ENCODE measurements around the gene MYOZ1. TPM values are rescaled to one million over a fixed set of nuclear protein-coding genes. Genes with fewer than 3 reads are reported as not detected.

Gene MYOZ1
- total and polyA plus RNA-seq, 2 donors (not counting 1 experiment from before 2014, with no cell fraction given): not detected

- no peak for TF ChIP-seq EZH2 (IDR thresholded peaks at IDR 0.05; ENCODE audit: borderline replicate concordance, insufficient read depth, low read depth, low read length, poor library complexity, severe bottlenecking)
- no peak for TF ChIP-seq CTCF (IDR thresholded peaks at IDR 0.05)
- Histone ChIP-seq H3K27ac (ENCODE audit: low read length in 2 of 2) (no peak overlapping the region), H3K36me3 (replicated peaks in 1 of 2; ENCODE audit: control extremely low read depth in 1 of 2, control insufficient read depth in 1 of 2, extremely low read depth in 1 of 2, insufficient read depth in 2 of 2, low read length in 1 of 2) (no peaks in the 10 kb centered on the region), H3K4me3 (ENCODE audit: control extremely low read depth in 1 of 5, extremely low read depth in 1 of 5, insufficient read depth in 1 of 5, low read depth in 2 of 5, low read length in 4 of 5) (no peak overlapping the region), H4K20me1 (ENCODE audit: control insufficient read depth, insufficient read depth, low read length, poor library complexity, severe bottlenecking) (no peaks in the 10 kb centered on the region), H3K9ac (ENCODE audit: low read length) (no peak overlapping the region), H3K9me3 (ENCODE audit: control extremely low read depth in 1 of 3, control insufficient read depth in 2 of 3, insufficient read depth in 1 of 3, low read length in 2 of 3) (peaks cover 0 to 2% (median 0%) of the 10 kb centered on the region in 3 donors), H3K27me3 (replicated peaks in 1 of 4; ENCODE audit: control extremely low read depth in 1 of 4, control insufficient read depth in 3 of 4, insufficient read depth in 4 of 4, low read length in 3 of 4) (no peaks in the 10 kb centered on the region), H2AFZ (ENCODE audit: insufficient read depth, low read depth, low read length, poor library complexity, severe bottlenecking) (no peak overlapping the region), H3K79me2 (ENCODE audit: control insufficient read depth, insufficient read depth, low read length) (no peaks in the 10 kb centered on the region), H3K4me2 (replicated peaks; ENCODE audit: low read depth, low read length, poor library complexity, severe bottlenecking) (no peak overlapping the region), H3K4me1 (ENCODE audit: control insufficient read depth in 2 of 2, insufficient read depth in 2 of 2, low read length in 2 of 2) (no peaks in the 10 kb centered on the region)
- no peak for DNase-seq
- Mint-ChIP-seq H3K4me3 (no peak overlapping the region), H3K27ac (no peak overlapping the region), H3K9me3 (ENCODE audit: insufficient read depth) (no peaks in the 10 kb centered on the region), H3K27me3 (no peaks in the 10 kb centered on the region), H3K4me1 (no peaks in the 10 kb centered on the region)
- intact Hi-C loops (cut with micrococcal nuclease): no loop called here
- no peak for ATAC-seq (ENCODE audit: low read depth)
- ChIA-PET POLR2A (no interaction called here), CTCF (no interaction called here)
- no CpG with 5 or more reads among the region's 2 CpGs for WGBS (ENCODE audit: insufficient coverage)
These were observed 56.5 kb downstream of the MYOZ1 start for GRCh38 chr10:73584737-73585136.

GRCh38 chr10:73581918-73582317 lies 59.4 kb downstream of the MYOZ1 start:
- no peak for DNase-seq
- ATAC-seq (ENCODE audit: low read depth): no peak
- Mint-ChIP-seq H3K9me3 (ENCODE audit: insufficient read depth) (no peaks in the 10 kb centered on the region), H3K27ac (no peak overlapping the region), H3K4me3 (no peak overlapping the region), H3K4me1 (no peaks in the 10 kb centered on the region), H3K27me3 (no peaks in the 10 kb centered on the region)
- Histone ChIP-seq H3K79me2 (ENCODE audit: control insufficient read depth, insufficient read depth, low read length) (no peaks in the 10 kb centered on the region), H3K4me3 (ENCODE audit: control extremely low read depth in 1 of 5, extremely low read depth in 1 of 5, insufficient read depth in 1 of 5, low read depth in 2 of 5, low read length in 4 of 5) (no peak overlapping the region), H3K36me3 (replicated peaks in 1 of 2; ENCODE audit: control extremely low read depth in 1 of 2, control insufficient read depth in 1 of 2, extremely low read depth in 1 of 2, insufficient read depth in 2 of 2, low read length in 1 of 2) (no peaks in the 10 kb centered on the region), H3K4me1 (ENCODE audit: control insufficient read depth in 2 of 2, insufficient read depth in 2 of 2, low read length in 2 of 2) (no peaks in the 10 kb centered on the region), H3K9ac (ENCODE audit: low read length) (no peak overlapping the region), H3K27me3 (replicated peaks in 1 of 4; ENCODE audit: control extremely low read depth in 1 of 4, control insufficient read depth in 3 of 4, insufficient read depth in 4 of 4, low read length in 3 of 4) (no peaks in the 10 kb centered on the region), H4K20me1 (ENCODE audit: control insufficient read depth, insufficient read depth, low read length, poor library complexity, severe bottlenecking) (no peaks in the 10 kb centered on the region), H3K9me3 (ENCODE audit: control extremely low read depth in 1 of 3, control insufficient read depth in 2 of 3, insufficient read depth in 1 of 3, low read length in 2 of 3) (peaks cover 0 to 2% (median 0%) of the 10 kb centered on the region in 3 donors), H3K27ac (ENCODE audit: low read length in 2 of 2) (no peak overlapping the region), H2AFZ (ENCODE audit: insufficient read depth, low read depth, low read length, poor library complexity, severe bottlenecking) (no peak overlapping the region), H3K4me2 (replicated peaks; ENCODE audit: low read depth, low read length, poor library complexity, severe bottlenecking) (no peak overlapping the region)
- intact Hi-C loops (cut with micrococcal nuclease): no loop called here
- TF ChIP-seq EZH2 (IDR thresholded peaks at IDR 0.05; ENCODE audit: borderline replicate concordance, insufficient read depth, low read depth, low read length, poor library complexity, severe bottlenecking) (no peak), CTCF (IDR thresholded peaks at IDR 0.05) (no peak)
- ChIA-PET CTCF (no interaction called here), POLR2A (no interaction called here)
- 100% methylated on average over 1 of the region's 2 CpGs for WGBS (ENCODE audit: insufficient coverage)

Other genes with a start within 250 kb of the MYOZ1 start
- 86.7 and 90.0 TPM in 2 replicates for gene ANXA7, start 227.4 kb downstream of the MYOZ1 start, total RNA-seq
- gene ANXA7, start 227.4 kb downstream of the MYOZ1 start, polyA plus RNA-seq: 39.7 and 43.4 TPM in 2 replicates
- gene MSS51, start 207.9 kb downstream of the MYOZ1 start, total RNA-seq: 6.3 and 6.4 TPM in 2 replicates
- gene MSS51, start 207.9 kb downstream of the MYOZ1 start, polyA plus RNA-seq: 4.7 and 5.1 TPM in 2 replicates
- 51.2 and 52.8 TPM in 2 replicates for gene PPP3CB, start 145.4 kb downstream of the MYOZ1 start, total RNA-seq
- gene PPP3CB, start 145.4 kb downstream of the MYOZ1 start, polyA plus RNA-seq: 15.9 and 32.2 TPM in 2 replicates
- 12.9 and 14.3 TPM in 2 replicates for gene USP54, start 50.1 kb downstream of the MYOZ1 start, total RNA-seq
- gene USP54, start 50.1 kb downstream of the MYOZ1 start, polyA plus RNA-seq: 2.3 and 2.8 TPM in 2 replicates
- 0.07 TPM in 1 of 2 replicates, not detected in the other for gene SYNPO2L, start 14.6 kb upstream of the MYOZ1 start, total RNA-seq
- gene SYNPO2L, start 14.6 kb upstream of the MYOZ1 start, polyA plus RNA-seq: 0.03 TPM in 1 of 2 replicates, not detected in the other
- 11.5 and 18.4 TPM in 2 replicates for gene AGAP5, start 56.6 kb upstream of the MYOZ1 start, total RNA-seq
- gene AGAP5, start 56.6 kb upstream of the MYOZ1 start, polyA plus RNA-seq: 9.9 and 12.9 TPM in 2 replicates
- gene SEC24C, start 102.9 kb upstream of the MYOZ1 start, total RNA-seq: 78.7 and 80.5 TPM in 2 replicates
- 60.2 and 63.1 TPM in 2 replicates for gene SEC24C, start 102.9 kb upstream of the MYOZ1 start, polyA plus RNA-seq
- 14.7 and 15.3 TPM in 2 replicates for gene CHCHD1, start 140.6 kb upstream of the MYOZ1 start, total RNA-seq
- gene CHCHD1, start 140.6 kb upstream of the MYOZ1 start, polyA plus RNA-seq: 8.8 and 11.9 TPM in 2 replicates
- gene ZSWIM8, start 144.1 kb upstream of the MYOZ1 start, total RNA-seq: 110 and 113 TPM in 2 replicates
- 111 and 147 TPM in 2 replicates for gene ZSWIM8, start 144.1 kb upstream of the MYOZ1 start, polyA plus RNA-seq
- 72.8 and 76.3 TPM in 2 replicates for gene NDST2, start 170.1 kb upstream of the MYOZ1 start, total RNA-seq
- gene NDST2, start 170.1 kb upstream of the MYOZ1 start, polyA plus RNA-seq: 39.1 and 49.9 TPM in 2 replicates
- gene CAMK2G, start 233.1 kb upstream of the MYOZ1 start, total RNA-seq: 42.7 and 45.1 TPM in 2 replicates
- gene CAMK2G, start 233.1 kb upstream of the MYOZ1 start, polyA plus RNA-seq: 45.9 and 48.7 TPM in 2 replicates

Measured in B cell (primary cell).